GM23338 (cell line): ENCODE measurements around the gene ADAMTS19. TPM values are rescaled to one million over a fixed set of nuclear protein-coding genes. Genes with fewer than 3 reads are reported as not detected.

Experiments used
- ATAC-seq: fragments of 200-7000 bp; cut with Tn5 transposase; 3 replicates; pipeline ENCODE4 v1.9.1; 2020
- DNase-seq: peaks from one replicate; pipeline ENCODE4 v3.0.0-alpha.2; 2015; ENCODE audit warnings: low spot score
- H2AFZ ChIP-seq: fragments of 200-600 bp; sonication (generic); 2 replicates; pipeline ENCODE4 v1.8.0; 2016; ENCODE audit warnings: antibody characterized with exemption, mild to moderate bottlenecking, moderate library complexity
- H3F3A ChIP-seq: fragments of 200-600 bp; sonication (generic); replicated peaks from 2 replicates; pipeline ENCODE4 v1.8.0; 2017; ENCODE audit warnings: antibody characterized with exemption, mixed run types, low read depth
- H3K27ac ChIP-seq: fragments of 200-600 bp; sonication (generic); 2 replicates; pipeline ENCODE4 v1.6.1; 2016; ENCODE audit warnings: low read depth
- H3K27me3 ChIP-seq: fragments of 200-600 bp; sonication (generic); 2 replicates; pipeline ENCODE4 v1.8.0; 2016; ENCODE audit warnings: mild to moderate bottlenecking, mixed run types, moderate library complexity; ENCODE audit not compliant: insufficient read depth
- H3K36me3 ChIP-seq: fragments of 200-600 bp; sonication (generic); 2 replicates; pipeline ENCODE4 v1.8.0; 2016; ENCODE audit warnings: mild to moderate bottlenecking; ENCODE audit not compliant: insufficient read depth
- H3K4me1 ChIP-seq: fragments of 200-600 bp; sonication (generic); 2 replicates; pipeline ENCODE4 v1.8.0; 2016; ENCODE audit warnings: mild to moderate bottlenecking, moderate library complexity; ENCODE audit not compliant: insufficient read depth
- H3K4me2 ChIP-seq: fragments of 200-600 bp; sonication (generic); 2 replicates; pipeline ENCODE4 v1.7.1; 2017; ENCODE audit warnings: mixed run types
- H3K4me3 ChIP-seq: fragments of 200-600 bp; sonication (generic); 2 replicates; pipeline ENCODE4 v1.6.1; 2016; ENCODE audit warnings: mixed run types
- H3K79me2 ChIP-seq: fragments of 200-600 bp; sonication (generic); replicated peaks from 2 replicates; pipeline ENCODE4 v1.8.0; 2017; ENCODE audit warnings: mild to moderate bottlenecking; ENCODE audit not compliant: insufficient read depth
- H3K9me2 ChIP-seq: fragments of 200-600 bp; sonication (generic); 2 replicates; pipeline ENCODE4 v1.8.0; 2017; ENCODE audit not compliant: insufficient read depth
- H4K20me1 ChIP-seq: fragments of 200-600 bp; sonication (generic); replicated peaks from 2 replicates; pipeline ENCODE4 v1.8.0; 2017; ENCODE audit warnings: mild to moderate bottlenecking; ENCODE audit not compliant: insufficient read depth
- H3K27ac Mint-ChIP-seq: 2 replicates; pipeline ENCODE4 v1.8.0; 2020; ENCODE audit warnings: inconsistent platforms, mild to moderate bottlenecking, moderate library complexity, mixed read lengths
- H3K27me3 Mint-ChIP-seq: 3 replicates; pipeline ENCODE4 v1.8.0; 2022; ENCODE audit warnings: low read depth, mild to moderate bottlenecking, moderate library complexity, mixed read lengths, inconsistent platforms; ENCODE audit not compliant: insufficient read depth, poor library complexity
- H3K36me3 Mint-ChIP-seq: 3 replicates; pipeline ENCODE4 v1.8.0; 2021; ENCODE audit warnings: low read depth, mild to moderate bottlenecking, inconsistent platforms, moderate library complexity, mixed read lengths
- H3K4me1 Mint-ChIP-seq: 3 replicates; pipeline ENCODE4 v1.8.0; 2020; ENCODE audit warnings: mild to moderate bottlenecking, inconsistent platforms, mixed read lengths
- H3K4me3 Mint-ChIP-seq: 3 replicates; pipeline ENCODE4 v1.8.0; 2021; ENCODE audit warnings: moderate library complexity, mild to moderate bottlenecking, inconsistent platforms, mixed read lengths
- H3K9me3 Mint-ChIP-seq: 3 replicates; pipeline ENCODE4 v1.8.0; 2020; ENCODE audit warnings: moderate library complexity, mild to moderate bottlenecking, inconsistent platforms, mixed read lengths
- CREB1 ChIP-seq: fragments of 250-450 bp; sonication (Bioruptor Pico); IDR thresholded peaks from 2 replicates; pipeline ENCODE4 v1.5.0; 2020; ENCODE audit warnings: low read depth, mild to moderate bottlenecking, moderate library complexity
- JUNB ChIP-seq: IDR thresholded peaks from one replicate; pipeline ENCODE4 v1.6.1; 2016; ENCODE audit warnings: antibody characterized with exemption; ENCODE audit not compliant: unreplicated experiment
- POLR2AphosphoS5 ChIP-seq: IDR thresholded peaks from 2 replicates; pipeline ENCODE4 v1.6.1; 2016; ENCODE audit warnings: antibody characterized with exemption, low read depth
- polyA plus RNA-seq: library from polyadenylated mRNA; unstranded; fragments of >200 nt; fragmentation: Nextera tagmentation; extraction: Ambion mirVana; gene quantifications from 2 replicates; pipeline ENCODE4 v1.2.1, GENCODE V29; 2016
- total RNA-seq: library from RNA; depleted of rRNA; stranded (reverse); fragments of >200 nt; shearing (Covaris generic); gene quantifications from 2 replicates; pipeline ENCODE4 v1.2.3, GENCODE V29; 2014
- TF ChIP-seq, protein P1 (sequence below): fragments of 250-450 bp; sonication (Bioruptor Pico); IDR thresholded peaks from 2 replicates; pipeline ENCODE4 v1.5.0; 2020; ENCODE audit warnings: mild to moderate bottlenecking, moderate library complexity
- TF ChIP-seq, protein P2 (sequence below): IDR thresholded peaks from one replicate; pipeline ENCODE4 v1.6.1; 2018; ENCODE audit warnings: antibody characterized with exemption; ENCODE audit not compliant: unreplicated experiment

ADAMTS19 gene
- total and polyA plus RNA-seq, 2 experiments from 2014 or later: 6.0 to 27.4 TPM

DNA sequence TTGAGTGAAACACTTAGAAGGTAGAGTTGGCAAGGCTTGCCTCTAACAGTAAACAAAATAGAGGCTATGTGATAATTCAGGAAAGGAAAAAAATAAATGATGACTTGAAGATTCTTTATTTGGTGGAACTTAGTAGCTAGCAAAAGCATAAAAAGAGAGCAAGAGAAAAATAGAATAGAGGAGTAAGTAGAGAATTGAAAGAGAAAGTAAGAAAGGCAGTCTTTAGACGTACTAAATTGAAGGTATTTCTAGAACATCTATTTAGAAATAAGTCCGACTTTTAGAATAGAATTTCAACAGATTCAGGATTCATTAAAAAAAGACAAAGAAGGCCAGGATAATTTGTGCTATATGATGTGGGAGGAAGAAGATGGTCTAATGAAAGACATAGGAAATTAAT, 159.7 kb downstream of the ADAMTS19 start:
- Histone ChIP-seq H3F3A (no peaks in the 10 kb centered on the region), H3K36me3 (no peaks in the 10 kb centered on the region), H3K4me3 (no peak overlapping the region), H2AFZ (no peak overlapping the region), H3K9me2 (no peaks in the 10 kb centered on the region), H3K4me1 (no peaks in the 10 kb centered on the region), H3K27me3 (no peaks in the 10 kb centered on the region), H3K27ac (no peak overlapping the region), H3K4me2 (no peak overlapping the region), H3K79me2 (no peaks in the 10 kb centered on the region), H4K20me1 (no peaks in the 10 kb centered on the region)
- Mint-ChIP-seq H3K27ac (peak overlapping the region; percentile 28), H3K4me1 (peaks cover 6% of the 10 kb centered on the region; the same call in 2 of the 3 replicates), H3K27me3 (no peaks in the 10 kb centered on the region), H3K4me3 (no peak overlapping the region), H3K36me3 (peaks cover 11% of the 10 kb centered on the region; the same call in 2 of the 3 replicates), H3K9me3 (no peaks in the 10 kb centered on the region)
- TF ChIP-seq, protein P1, sequence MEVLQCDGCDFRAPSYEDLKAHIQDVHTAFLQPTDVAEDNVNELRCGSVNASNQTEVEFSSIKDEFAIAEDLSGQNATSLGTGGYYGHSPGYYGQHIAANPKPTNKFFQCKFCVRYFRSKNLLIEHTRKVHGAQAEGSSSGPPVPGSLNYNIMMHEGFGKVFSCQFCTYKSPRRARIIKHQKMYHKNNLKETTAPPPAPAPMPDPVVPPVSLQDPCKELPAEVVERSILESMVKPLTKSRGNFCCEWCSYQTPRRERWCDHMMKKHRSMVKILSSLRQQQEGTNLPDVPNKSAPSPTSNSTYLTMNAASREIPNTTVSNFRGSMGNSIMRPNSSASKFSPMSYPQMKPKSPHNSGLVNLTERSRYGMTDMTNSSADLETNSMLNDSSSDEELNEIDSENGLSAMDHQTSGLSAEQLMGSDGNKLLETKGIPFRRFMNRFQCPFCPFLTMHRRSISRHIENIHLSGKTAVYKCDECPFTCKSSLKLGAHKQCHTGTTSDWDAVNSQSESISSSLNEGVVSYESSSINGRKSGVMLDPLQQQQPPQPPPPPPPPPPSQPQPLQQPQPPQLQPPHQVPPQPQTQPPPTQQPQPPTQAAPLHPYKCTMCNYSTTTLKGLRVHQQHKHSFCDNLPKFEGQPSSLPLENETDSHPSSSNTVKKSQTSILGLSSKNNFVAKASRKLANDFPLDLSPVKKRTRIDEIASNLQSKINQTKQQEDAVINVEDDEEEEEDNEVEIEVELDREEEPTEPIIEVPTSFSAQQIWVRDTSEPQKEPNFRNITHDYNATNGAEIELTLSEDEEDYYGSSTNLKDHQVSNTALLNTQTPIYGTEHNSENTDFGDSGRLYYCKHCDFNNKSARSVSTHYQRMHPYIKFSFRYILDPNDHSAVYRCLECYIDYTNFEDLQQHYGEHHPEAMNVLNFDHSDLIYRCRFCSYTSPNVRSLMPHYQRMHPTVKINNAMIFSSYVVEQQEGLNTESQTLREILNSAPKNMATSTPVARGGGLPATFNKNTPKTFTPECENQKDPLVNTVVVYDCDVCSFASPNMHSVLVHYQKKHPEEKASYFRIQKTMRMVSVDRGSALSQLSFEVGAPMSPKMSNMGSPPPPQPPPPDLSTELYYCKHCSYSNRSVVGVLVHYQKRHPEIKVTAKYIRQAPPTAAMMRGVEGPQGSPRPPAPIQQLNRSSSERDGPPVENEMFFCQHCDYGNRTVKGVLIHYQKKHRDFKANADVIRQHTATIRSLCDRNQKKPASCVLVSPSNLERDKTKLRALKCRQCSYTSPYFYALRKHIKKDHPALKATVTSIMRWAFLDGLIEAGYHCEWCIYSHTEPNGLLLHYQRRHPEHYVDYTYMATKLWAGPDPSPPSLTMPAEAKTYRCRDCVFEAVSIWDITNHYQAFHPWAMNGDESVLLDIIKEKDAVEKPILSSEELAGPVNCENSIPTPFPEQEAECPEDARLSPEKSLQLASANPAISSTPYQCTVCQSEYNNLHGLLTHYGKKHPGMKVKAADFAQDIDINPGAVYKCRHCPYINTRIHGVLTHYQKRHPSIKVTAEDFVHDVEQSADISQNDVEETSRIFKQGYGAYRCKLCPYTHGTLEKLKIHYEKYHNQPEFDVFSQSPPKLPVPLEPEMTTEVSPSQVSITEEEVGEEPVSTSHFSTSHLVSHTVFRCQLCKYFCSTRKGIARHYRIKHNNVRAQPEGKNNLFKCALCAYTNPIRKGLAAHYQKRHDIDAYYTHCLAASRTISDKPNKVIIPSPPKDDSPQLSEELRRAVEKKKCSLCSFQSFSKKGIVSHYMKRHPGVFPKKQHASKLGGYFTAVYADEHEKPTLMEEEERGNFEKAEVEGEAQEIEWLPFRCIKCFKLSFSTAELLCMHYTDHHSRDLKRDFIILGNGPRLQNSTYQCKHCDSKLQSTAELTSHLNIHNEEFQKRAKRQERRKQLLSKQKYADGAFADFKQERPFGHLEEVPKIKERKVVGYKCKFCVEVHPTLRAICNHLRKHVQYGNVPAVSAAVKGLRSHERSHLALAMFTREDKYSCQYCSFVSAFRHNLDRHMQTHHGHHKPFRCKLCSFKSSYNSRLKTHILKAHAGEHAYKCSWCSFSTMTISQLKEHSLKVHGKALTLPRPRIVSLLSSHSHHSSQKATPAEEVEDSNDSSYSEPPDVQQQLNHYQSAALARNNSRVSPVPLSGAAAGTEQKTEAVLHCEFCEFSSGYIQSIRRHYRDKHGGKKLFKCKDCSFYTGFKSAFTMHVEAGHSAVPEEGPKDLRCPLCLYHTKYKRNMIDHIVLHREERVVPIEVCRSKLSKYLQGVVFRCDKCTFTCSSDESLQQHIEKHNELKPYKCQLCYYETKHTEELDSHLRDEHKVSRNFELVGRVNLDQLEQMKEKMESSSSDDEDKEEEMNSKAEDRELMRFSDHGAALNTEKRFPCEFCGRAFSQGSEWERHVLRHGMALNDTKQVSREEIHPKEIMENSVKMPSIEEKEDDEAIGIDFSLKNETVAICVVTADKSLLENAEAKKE (CRISPR knock-in tag): no peak
- TF ChIP-seq POLR2AphosphoS5 (no peak), CREB1 (CRISPR knock-in tag) (no peak), JUNB (no peak)
- TF ChIP-seq, protein P2, sequence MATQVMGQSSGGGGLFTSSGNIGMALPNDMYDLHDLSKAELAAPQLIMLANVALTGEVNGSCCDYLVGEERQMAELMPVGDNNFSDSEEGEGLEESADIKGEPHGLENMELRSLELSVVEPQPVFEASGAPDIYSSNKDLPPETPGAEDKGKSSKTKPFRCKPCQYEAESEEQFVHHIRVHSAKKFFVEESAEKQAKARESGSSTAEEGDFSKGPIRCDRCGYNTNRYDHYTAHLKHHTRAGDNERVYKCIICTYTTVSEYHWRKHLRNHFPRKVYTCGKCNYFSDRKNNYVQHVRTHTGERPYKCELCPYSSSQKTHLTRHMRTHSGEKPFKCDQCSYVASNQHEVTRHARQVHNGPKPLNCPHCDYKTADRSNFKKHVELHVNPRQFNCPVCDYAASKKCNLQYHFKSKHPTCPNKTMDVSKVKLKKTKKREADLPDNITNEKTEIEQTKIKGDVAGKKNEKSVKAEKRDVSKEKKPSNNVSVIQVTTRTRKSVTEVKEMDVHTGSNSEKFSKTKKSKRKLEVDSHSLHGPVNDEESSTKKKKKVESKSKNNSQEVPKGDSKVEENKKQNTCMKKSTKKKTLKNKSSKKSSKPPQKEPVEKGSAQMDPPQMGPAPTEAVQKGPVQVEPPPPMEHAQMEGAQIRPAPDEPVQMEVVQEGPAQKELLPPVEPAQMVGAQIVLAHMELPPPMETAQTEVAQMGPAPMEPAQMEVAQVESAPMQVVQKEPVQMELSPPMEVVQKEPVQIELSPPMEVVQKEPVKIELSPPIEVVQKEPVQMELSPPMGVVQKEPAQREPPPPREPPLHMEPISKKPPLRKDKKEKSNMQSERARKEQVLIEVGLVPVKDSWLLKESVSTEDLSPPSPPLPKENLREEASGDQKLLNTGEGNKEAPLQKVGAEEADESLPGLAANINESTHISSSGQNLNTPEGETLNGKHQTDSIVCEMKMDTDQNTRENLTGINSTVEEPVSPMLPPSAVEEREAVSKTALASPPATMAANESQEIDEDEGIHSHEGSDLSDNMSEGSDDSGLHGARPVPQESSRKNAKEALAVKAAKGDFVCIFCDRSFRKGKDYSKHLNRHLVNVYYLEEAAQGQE: no peak
- DNase-seq (no peak), ATAC-seq (no peak)
